ENCODE measurements around the gene RRP15. TPM values are rescaled to one million over a fixed set of nuclear protein-coding genes. Genes with fewer than 3 reads are reported as not detected.

RRP15 gene
- total and polyA plus RNA-seq, 8 donors = 1.9 to 11.6 (median 5.8) TPM

DNA sequence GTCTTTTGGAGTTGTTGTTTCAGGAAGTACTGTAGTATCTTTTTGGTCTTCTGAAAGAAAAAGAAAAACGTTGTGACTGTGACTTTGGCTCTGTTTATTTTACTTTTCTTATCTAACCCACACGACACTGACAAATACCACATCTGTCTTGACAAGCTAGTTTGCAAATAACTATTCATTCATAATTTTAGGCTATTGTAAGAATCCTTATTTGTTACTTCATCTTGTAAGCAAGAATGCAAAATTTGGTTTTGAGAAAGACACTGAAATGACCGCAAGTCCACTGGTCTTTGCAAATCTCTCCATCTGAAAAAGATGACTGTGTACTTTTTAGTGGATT lies 72.8 kb downstream of the RRP15 start:
- H3K36me3 ChIP-seq = no peaks in the 10 kb centered on the region
- no peak overlapping the region for H3K4me3 ChIP-seq
- H3K27me3 ChIP-seq = no peaks in the 10 kb centered on the region
- 34 to 35% methylated on average over 3 of the region's 3 CpGs for WGBS, 2 donors
- no peaks in the 10 kb centered on the region for H3K9me3 ChIP-seq
- H3K4me1 ChIP-seq = no peaks in the 10 kb centered on the region
- ATAC-seq (peak in 1 of 4 donors; percentile 21), DNase-seq (no peak), FAIRE-seq (no peak)
- intact Hi-C loops (cut with DNase I) = no loop called here
- TF ChIP-seq, protein P1, sequence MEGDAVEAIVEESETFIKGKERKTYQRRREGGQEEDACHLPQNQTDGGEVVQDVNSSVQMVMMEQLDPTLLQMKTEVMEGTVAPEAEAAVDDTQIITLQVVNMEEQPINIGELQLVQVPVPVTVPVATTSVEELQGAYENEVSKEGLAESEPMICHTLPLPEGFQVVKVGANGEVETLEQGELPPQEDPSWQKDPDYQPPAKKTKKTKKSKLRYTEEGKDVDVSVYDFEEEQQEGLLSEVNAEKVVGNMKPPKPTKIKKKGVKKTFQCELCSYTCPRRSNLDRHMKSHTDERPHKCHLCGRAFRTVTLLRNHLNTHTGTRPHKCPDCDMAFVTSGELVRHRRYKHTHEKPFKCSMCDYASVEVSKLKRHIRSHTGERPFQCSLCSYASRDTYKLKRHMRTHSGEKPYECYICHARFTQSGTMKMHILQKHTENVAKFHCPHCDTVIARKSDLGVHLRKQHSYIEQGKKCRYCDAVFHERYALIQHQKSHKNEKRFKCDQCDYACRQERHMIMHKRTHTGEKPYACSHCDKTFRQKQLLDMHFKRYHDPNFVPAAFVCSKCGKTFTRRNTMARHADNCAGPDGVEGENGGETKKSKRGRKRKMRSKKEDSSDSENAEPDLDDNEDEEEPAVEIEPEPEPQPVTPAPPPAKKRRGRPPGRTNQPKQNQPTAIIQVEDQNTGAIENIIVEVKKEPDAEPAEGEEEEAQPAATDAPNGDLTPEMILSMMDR (IDR thresholded peaks at IDR 0.05) = no peak
- peak overlapping the region in 2 of 4 donors; percentile 1 to 24 for H3K27ac ChIP-seq

DNA sequence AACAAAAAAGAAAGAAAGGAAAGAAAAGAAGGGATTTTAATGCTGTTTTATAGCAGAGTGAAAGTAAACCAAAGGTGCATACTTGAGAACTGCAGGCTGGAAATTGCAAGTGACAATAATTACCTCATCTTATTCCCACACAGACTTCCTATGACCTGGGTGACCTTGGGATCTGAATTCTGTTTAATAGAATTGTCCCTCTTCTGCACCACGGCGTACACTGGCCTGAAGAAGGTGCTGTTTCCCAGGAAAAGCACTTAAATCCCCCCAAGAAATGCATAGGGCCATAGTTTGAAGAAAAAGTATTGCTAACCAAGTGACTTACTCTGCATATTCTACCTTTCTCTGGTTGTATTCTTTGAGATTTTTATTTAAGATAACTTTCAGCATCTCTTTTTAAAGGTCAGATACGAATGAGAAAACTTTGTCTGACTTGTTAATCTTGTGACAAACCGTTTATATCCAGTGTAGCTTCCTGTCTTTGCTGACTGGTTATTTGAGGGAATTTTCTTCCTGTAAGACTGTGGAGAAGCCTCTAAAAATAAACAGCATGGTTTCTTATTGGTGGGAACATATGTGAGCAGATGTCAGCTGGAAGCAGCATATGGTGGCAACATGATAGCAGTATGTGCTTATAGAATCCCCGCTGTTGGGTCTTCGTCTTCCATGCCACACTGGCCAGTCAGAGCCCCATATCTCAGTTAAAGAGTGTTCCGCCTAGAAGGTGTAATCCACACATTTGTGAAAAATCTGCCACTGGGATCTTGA lies 76.4 kb downstream of the RRP15 start:
- FAIRE-seq (no peak), DNase-seq (no peak), ATAC-seq (peak in 2 of 4 donors; percentile 35 to 60)
- H3K9me3 ChIP-seq = no peaks in the 10 kb centered on the region
- H3K27ac ChIP-seq = no peak overlapping the region
- no peaks in the 10 kb centered on the region for H3K4me1 ChIP-seq
- H3K36me3 ChIP-seq = no peaks in the 10 kb centered on the region
- TF ChIP-seq, protein P1 (IDR thresholded peaks at IDR 0.05) = no peak
- WGBS, 2 donors = 75 to 77% methylated on average over 7 of the region's 7 CpGs
- H3K4me3 ChIP-seq = no peak overlapping the region
- intact Hi-C loops (cut with DNase I) = no loop called here
- H3K27me3 ChIP-seq = no peaks in the 10 kb centered on the region

DNA sequence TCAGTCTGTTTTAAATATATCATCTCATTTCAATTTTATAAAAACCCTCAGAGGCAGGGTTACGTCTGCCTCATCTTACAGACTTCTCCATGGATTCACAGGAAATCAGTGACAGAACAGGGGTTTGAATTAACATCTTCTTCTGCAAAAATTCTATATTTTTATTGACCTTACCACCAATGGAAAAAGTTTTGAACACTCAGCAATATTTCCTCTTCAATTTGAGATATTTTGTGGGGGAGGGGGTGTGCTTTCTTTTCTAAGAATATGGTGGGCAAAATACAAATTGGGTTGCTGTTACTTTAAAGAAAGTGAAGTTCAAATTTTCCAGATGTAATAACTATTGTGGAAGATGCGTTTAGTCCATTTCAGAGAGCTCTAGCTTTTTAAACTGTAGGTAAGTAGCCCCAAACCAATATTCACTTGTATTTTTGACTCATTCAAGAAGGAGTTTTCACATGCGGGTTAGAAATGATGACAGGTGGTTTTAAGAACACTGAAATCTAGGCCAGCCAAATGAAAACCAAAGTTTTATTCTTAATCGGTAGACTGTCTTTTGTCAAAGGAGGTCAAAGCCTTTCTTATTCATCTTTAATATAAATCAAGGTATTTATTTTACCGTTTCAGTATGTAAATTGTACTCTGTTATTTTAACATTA lies 77.5 kb downstream of the RRP15 start:
- peaks cover 0 to 4% (median 0%) of the 10 kb centered on the region in 3 donors for H3K4me1 ChIP-seq
- WGBS, 2 donors = 87% methylated on average over 5 of the region's 5 CpGs
- TF ChIP-seq, protein P1 (IDR thresholded peaks at IDR 0.05) = no peak
- H3K4me3 ChIP-seq = no peak overlapping the region
- no peaks in the 10 kb centered on the region for H3K27me3 ChIP-seq
- FAIRE-seq = no peak
- ATAC-seq = no peak
- no peak overlapping the region for H3K27ac ChIP-seq
- no peaks in the 10 kb centered on the region for H3K9me3 ChIP-seq
- H3K36me3 ChIP-seq = no peaks in the 10 kb centered on the region
- no peak for DNase-seq
- intact Hi-C loops (cut with DNase I) = no loop called here

DNA sequence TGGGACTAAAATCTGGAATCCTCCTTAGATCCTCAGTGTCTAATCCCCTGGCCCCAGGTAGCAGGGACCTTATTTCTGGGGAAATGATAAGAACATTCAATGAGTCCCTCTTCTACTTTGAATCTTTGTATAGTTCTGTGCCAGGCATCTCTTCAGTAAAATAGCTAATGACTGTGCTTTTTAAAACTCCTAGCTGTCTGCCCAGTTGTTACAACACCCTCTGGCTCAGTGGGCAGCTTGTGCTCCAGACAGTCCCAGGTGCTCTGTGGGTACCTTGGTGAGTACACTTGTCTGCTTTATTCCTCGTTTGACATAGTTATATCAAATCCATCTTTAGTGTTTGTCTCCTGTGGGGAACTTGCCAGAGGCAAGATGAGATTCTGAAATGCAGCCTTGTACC lies 78.0 kb downstream of the RRP15 start:
- H3K9me3 ChIP-seq = no peaks in the 10 kb centered on the region
- peaks cover 0 to 6% (median 0%) of the 10 kb centered on the region in 3 donors for H3K4me1 ChIP-seq
- TF ChIP-seq, protein P1 (IDR thresholded peaks at IDR 0.05) = no peak
- DNase-seq (no peak), ATAC-seq (no peak), FAIRE-seq (no peak)
- H3K27ac ChIP-seq = no peak overlapping the region
- intact Hi-C loops (cut with DNase I) = no loop called here
- 55% methylated on average over 1 of the region's 1 CpG for WGBS, 2 donors
- H3K36me3 ChIP-seq = no peaks in the 10 kb centered on the region
- no peaks in the 10 kb centered on the region for H3K27me3 ChIP-seq
- no peak overlapping the region for H3K4me3 ChIP-seq

All from pancreas (tissue), 10 donors.